CD4-positive, alpha-beta T cell (primary cell): ENCODE data around the gene RBFOX1. TPM values are rescaled to one million over a fixed set of nuclear protein-coding genes. Genes with fewer than 3 reads are reported as not detected.

Experiments
- ATAC-seq: fragments of 200-7000 bp; cut with Tn5 transposase; one replicate; pipeline ENCODE4 v1.10.0; 2022; ENCODE audit warnings: mild to moderate bottlenecking; ENCODE audit not compliant: poor library complexity
- CTCF ChIA-PET: fragments of 350-600 bp; sonication (Branson Sonifier 250); formaldehyde crosslinking; loops from one replicate; lab custom pipeline; 2021; ENCODE audit warnings: antibody characterized with exemption, inconsistent platforms; lab: Charles Lee
- POLR2A ChIA-PET: fragments of 350-600 bp; sonication (Branson Sonifier 250); formaldehyde crosslinking; loops from one replicate; lab custom pipeline; 2021; ENCODE audit warnings: antibody characterized with exemption, inconsistent platforms; lab: Charles Lee
- DNase-seq, 14 experiments: peaks; one replicate each; pipeline ENCODE4 v3.0.0-alpha.2; 2013 to 2020; ENCODE audit warnings: mixed read lengths in 2 of 14
- H3K27ac ChIP-seq, 2 donors: one replicate each; pipeline versions ENCODE4 v1.5.1 to v1.7.0; 2013; ENCODE audit warnings: low read length in 2 of 2, low read depth in 1 of 2, mild to moderate bottlenecking in 1 of 2
- H3K27me3 ChIP-seq, 2 experiments: 1 replicate in 1 of 2; 2 replicates in 1 of 2; pipeline versions ENCODE4 v1.6.1 to v1.7.0; 2013; ENCODE audit warnings: low read length in 2 of 2, control low read depth in 1 of 2, mild to moderate bottlenecking in 1 of 2, moderate library complexity in 1 of 2; ENCODE audit not compliant: insufficient read depth in 2 of 2, control insufficient read depth in 1 of 2
- H3K36me3 ChIP-seq: one replicate; pipeline ENCODE4 v1.6.1; 2013; ENCODE audit warnings: low read length, control low read depth; ENCODE audit not compliant: insufficient read depth
- H3K4me1 ChIP-seq: one replicate; pipeline ENCODE4 v1.6.1; 2013; ENCODE audit warnings: low read length, control low read depth; ENCODE audit not compliant: insufficient read depth
- H3K4me3 ChIP-seq: one replicate; pipeline ENCODE4 v1.5.1; 2013; ENCODE audit warnings: mild to moderate bottlenecking, low read length, moderate library complexity
- H3K9me3 ChIP-seq, 2 experiments: 1 replicate in 1 of 2; 2 replicates in 1 of 2; pipeline versions ENCODE4 v1.6.1 to v1.7.0; 2013; ENCODE audit warnings: low read length in 2 of 2, mild to moderate bottlenecking in 2 of 2, control low read depth in 1 of 2, moderate library complexity in 1 of 2; ENCODE audit not compliant: control insufficient read depth in 1 of 2, insufficient read depth in 1 of 2
- H3K27ac Mint-ChIP-seq: one replicate; pipeline ENCODE4 v1.8.0; 2020; ENCODE audit warnings: mixed read lengths
- H3K27me3 Mint-ChIP-seq: one replicate; pipeline ENCODE4 v1.8.0; 2021; ENCODE audit warnings: mixed read lengths
- H3K36me3 Mint-ChIP-seq: one replicate; pipeline ENCODE4 v1.8.0; 2021; ENCODE audit warnings: low read depth, mixed read lengths
- H3K4me1 Mint-ChIP-seq: one replicate; pipeline ENCODE4 v1.8.0; 2021; ENCODE audit warnings: low read depth, mixed read lengths
- H3K4me3 Mint-ChIP-seq: one replicate; pipeline ENCODE4 v1.8.0; 2020; ENCODE audit warnings: mild to moderate bottlenecking, mixed read lengths
- H3K9me3 Mint-ChIP-seq: one replicate; pipeline ENCODE4 v1.8.0; 2020; ENCODE audit warnings: mixed read lengths
- CTCF ChIP-seq: fragments of 200-600 bp; IDR thresholded peaks from one replicate; pipeline ENCODE4 v1.8.0; 2022; ENCODE audit warnings: antibody characterized with exemption, mild to moderate bottlenecking
- intact Hi-C, 2 experiments: fragments of 100-400 bp; cut with DNase I in 1 of 2; cut with micrococcal nuclease in 1 of 2; formaldehyde crosslinking; loops; one replicate each; pipeline versions ENCODE4 v1.15.1 to v1.9.0; 2023 to 2025; cut with DNase I, micrococcal nuclease
- polyA plus RNA-seq, 2 donors: library from polyadenylated mRNA; unstranded; fragments of 120-200 nt; gene quantifications; one replicate each; pipeline ENCODE4 v1.2.1, GENCODE V29; 2013
- total RNA-seq, 174 experiments: library from RNA in 2 of 174; stranded (reverse) in 2 of 174; gene quantifications; one replicate each; pipeline ENCODE4 v1.2.3 and lab custom pipeline; 2021 to 2026

RBFOX1 gene
- total RNA-seq (not detected), total RNA-seq (lab: John Stamatoyannopoulos, UW) (0 to 0.18 (median 0) reads per million in 172 experiments)
- not detected for polyA plus RNA-seq (2013, experiment 1 of 2)
- 0.82 TPM for polyA plus RNA-seq (2013, experiment 2 of 2)

- ChIA-PET CTCF (no interaction called here), POLR2A (no interaction called here)
- Histone ChIP-seq H3K27me3 (no peaks in the 10 kb centered on the region), H3K36me3 (no peaks in the 10 kb centered on the region), H3K4me1 (no peaks in the 10 kb centered on the region), H3K4me3 (no peak within 1 kb of the TSS), H3K27ac (no peak within 1 kb of the TSS), H3K9me3 (peaks cover 0 to 6% of the 10 kb centered on the region in 2 experiments)
- ATAC-seq = no peak
- intact Hi-C loops = no loop called here
- Mint-ChIP-seq H3K4me1 (no peaks in the 10 kb centered on the region), H3K36me3 (no peaks in the 10 kb centered on the region), H3K27me3 (no peaks in the 10 kb centered on the region), H3K4me3 (no peak within 1 kb of the TSS), H3K27ac (no peak within 1 kb of the TSS), H3K9me3 (peaks cover 6% of the 10 kb centered on the region)
- no peak for TF ChIP-seq CTCF
- no peak for DNase-seq
These were observed at the start of gene RBFOX1 for GRCh38 chr16:7332611-7333010. TSS of gene RBFOX1 (plus strand) at chr16:7332845.

GRCh38 chr16:7284780-7285179 lies 47.9 kb upstream of the RBFOX1 start:
- Mint-ChIP-seq H3K27ac (no peak overlapping the region), H3K9me3 (peaks cover 20% of the 10 kb centered on the region), H3K4me3 (no peak overlapping the region), H3K4me1 (no peaks in the 10 kb centered on the region), H3K36me3 (no peaks in the 10 kb centered on the region), H3K27me3 (no peaks in the 10 kb centered on the region)
- Histone ChIP-seq H3K9me3 (peaks cover 6 to 18% of the 10 kb centered on the region in 2 experiments), H3K4me1 (no peaks in the 10 kb centered on the region), H3K4me3 (no peak overlapping the region), H3K27me3 (no peaks in the 10 kb centered on the region), H3K36me3 (no peaks in the 10 kb centered on the region), H3K27ac (no peak overlapping the region)
- ChIA-PET CTCF (no interaction called here), POLR2A (no interaction called here)
- intact Hi-C loops = no loop called here
- ATAC-seq (no peak), DNase-seq (no peak)
- TF ChIP-seq CTCF = no peak

- Mint-ChIP-seq H3K27me3 (no peaks in the 10 kb centered on the region), H3K4me3 (no peak overlapping the region), H3K36me3 (no peaks in the 10 kb centered on the region), H3K27ac (no peak overlapping the region), H3K9me3 (peaks cover 21% of the 10 kb centered on the region), H3K4me1 (no peaks in the 10 kb centered on the region)
- no peak for ATAC-seq
- Histone ChIP-seq H3K27ac (no peak overlapping the region), H3K9me3 (peaks cover 6 to 18% of the 10 kb centered on the region in 2 experiments), H3K36me3 (no peaks in the 10 kb centered on the region), H3K4me1 (no peaks in the 10 kb centered on the region), H3K27me3 (no peaks in the 10 kb centered on the region), H3K4me3 (no peak overlapping the region)
- intact Hi-C loops = no loop called here
- POLR2A ChIA-PET = no interaction called here
- CTCF ChIA-PET = no interaction called here
- DNase-seq = no peak
- no peak for TF ChIP-seq CTCF
These were observed 47.1 kb upstream of the RBFOX1 start for GRCh38 chr16:7285520-7285919.
